ENCODE data around the gene SGMS1. TPM values are rescaled to one million over a fixed set of nuclear protein-coding genes. Genes with fewer than 3 reads are reported as not detected.
A peak's percentile ranks its signal among the peaks of the same experiment; 100 is the strongest.

Gene SGMS1
- total and polyA plus RNA-seq, 2 experiments from 2014 or later = 15.0 to 34.7 TPM

GRCh38 chr10:50281210-50281966, 342.4 kb downstream of the SGMS1 start:
- no peak overlapping the region for H3K27ac Mint-ChIP-seq
- ATAC-seq (no peak), DNase-seq (ENCODE audit: low spot score) (no peak)
- TF ChIP-seq EZH2 (IDR thresholded peaks at IDR 0.05; ENCODE audit: low read depth, unreplicated experiment) = no peak
- no peak for TF ChIP-seq STAT1 (IDR thresholded peaks at IDR 0.05; ENCODE audit: unreplicated experiment)
- TF ChIP-seq POLR2AphosphoS5 (IDR thresholded peaks at IDR 0.05; ENCODE audit: low read depth) = no peak
- TF ChIP-seq ETS1 (IDR thresholded peaks at IDR 0.05) = no peak
- no peak for TF ChIP-seq EZH2phosphoT487 (IDR thresholded peaks at IDR 0.05; ENCODE audit: unreplicated experiment)
- no peak for TF ChIP-seq NANOG (IDR thresholded peaks at IDR 0.05; ENCODE audit: borderline replicate concordance)
- TF ChIP-seq CREB1 (CRISPR knock-in tag; IDR thresholded peaks at IDR 0.05; ENCODE audit: low read depth) = no peak
- TF ChIP-seq ZNF462 (CRISPR knock-in tag; IDR thresholded peaks at IDR 0.05) = no peak
- TF ChIP-seq CTCF (conservative IDR thresholded peaks at IDR 0.05; ENCODE audit: low read depth in 2 of 2) = no peak
- no peak for TF ChIP-seq ZNF114 (CRISPR knock-in tag; IDR thresholded peaks at IDR 0.05)
- TF ChIP-seq ZNF331 (CRISPR knock-in tag; IDR thresholded peaks at IDR 0.05; ENCODE audit: low read depth) = no peak
- Histone ChIP-seq H3K4me1 (ENCODE audit: insufficient read depth) (no peaks in the 10 kb centered on the region), H3K9me2 (ENCODE audit: insufficient read depth) (no peaks in the 10 kb centered on the region; the same call in 1 of the 2 replicates), H3F3A (replicated peaks; ENCODE audit: low read depth) (no peaks in the 10 kb centered on the region), H2AFZ (0 out of 2 replicates have a peak overlapping the region, but pooled peaks have one; percentile 5), H3K27me3 (ENCODE audit: insufficient read depth) (no peaks in the 10 kb centered on the region), H4K20me1 (replicated peaks; ENCODE audit: insufficient read depth) (no peaks in the 10 kb centered on the region), H3K4me3 (no peak overlapping the region), H3K4me2 (no peak overlapping the region), H3K79me2 (replicated peaks; ENCODE audit: insufficient read depth) (no peaks in the 10 kb centered on the region), H3K27ac (ENCODE audit: low read depth) (no peak overlapping the region), H3K36me3 (ENCODE audit: insufficient read depth) (no peaks in the 10 kb centered on the region)
- H3K36me3 Mint-ChIP-seq (ENCODE audit: low read depth) = no peaks in the 10 kb centered on the region
- no peak overlapping the region for H3K4me3 Mint-ChIP-seq
- peaks cover 9% of the 10 kb centered on the region for H3K4me1 Mint-ChIP-seq
- no peaks in the 10 kb centered on the region for H3K9me3 Mint-ChIP-seq
- H3K27me3 Mint-ChIP-seq (ENCODE audit: insufficient read depth, low read depth, poor library complexity) = no peaks in the 10 kb centered on the region
